CD4-positive, alpha-beta T cell treated with Interleukin-17A for 1 hour (primary cell): ENCODE measurements around the gene BMP8B.

ENCODE experiments used
- DNase-seq: peaks from one replicate; pipeline ENCODE4 v3.0.0-alpha.2; 2020

The BMP8B gene

GRCh38 chr1:39755965-39756659, 32.6 kb downstream of the BMP8B start:
- no peak for DNase-seq

- DNase-seq, result no peak
These were observed 33.7 kb downstream of the BMP8B start for GRCh38 chr1:39754906-39755504.

DNA sequence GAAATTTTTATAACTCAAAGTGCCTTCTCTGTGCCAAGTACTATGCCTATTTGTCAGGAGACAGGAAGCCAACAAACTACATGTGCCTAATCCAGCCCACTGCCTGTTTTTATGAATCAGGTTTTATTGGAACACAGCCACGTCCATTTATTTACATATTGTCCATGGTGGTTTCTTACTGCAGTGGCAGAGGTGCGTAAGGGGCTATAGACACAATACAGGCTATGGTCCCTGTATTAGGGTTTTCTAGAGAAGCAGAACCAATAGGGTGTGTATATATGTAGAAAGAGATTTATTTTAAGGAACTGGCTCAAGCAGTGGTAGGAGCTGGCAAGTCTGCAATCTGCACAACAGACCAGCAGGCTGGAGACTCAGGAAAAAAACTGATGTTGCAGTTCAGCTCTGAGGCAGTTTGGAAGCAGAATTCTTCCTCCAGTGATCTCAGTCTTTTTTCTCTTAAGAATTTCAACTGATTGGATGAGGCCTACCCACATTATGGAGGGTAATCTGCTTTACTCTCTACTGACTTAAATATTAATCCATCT, 34.6 kb downstream of the BMP8B start:
- DNase-seq, result no peak

GRCh38 chr1:39753132-39754025, 35.3 kb downstream of the BMP8B start:
- no peak for DNase-seq

- DNase-seq, result no peak
These were observed 36.0 kb downstream of the BMP8B start for GRCh38 chr1:39752703-39753102.

DNA sequence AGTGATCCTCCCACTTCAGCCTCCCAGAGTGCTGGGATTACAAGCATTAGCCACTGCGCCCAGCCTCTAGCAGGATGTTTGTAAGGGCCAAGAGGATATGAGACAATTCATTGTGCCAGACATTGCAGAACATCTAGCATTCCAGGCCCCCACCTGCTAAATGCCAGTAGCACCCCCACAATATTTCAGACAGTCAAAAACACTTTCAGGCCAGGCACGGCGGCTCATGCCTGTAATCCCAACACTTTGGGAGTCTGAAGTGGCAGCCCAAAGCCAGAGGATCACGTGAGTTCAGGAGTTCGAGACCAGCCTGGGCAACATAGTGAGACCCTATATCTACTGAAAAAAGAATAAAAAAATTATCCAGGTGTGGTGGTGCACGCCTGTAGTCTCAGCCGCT, 37.1 kb downstream of the BMP8B start:
- DNase-seq, result no peak

DNA sequence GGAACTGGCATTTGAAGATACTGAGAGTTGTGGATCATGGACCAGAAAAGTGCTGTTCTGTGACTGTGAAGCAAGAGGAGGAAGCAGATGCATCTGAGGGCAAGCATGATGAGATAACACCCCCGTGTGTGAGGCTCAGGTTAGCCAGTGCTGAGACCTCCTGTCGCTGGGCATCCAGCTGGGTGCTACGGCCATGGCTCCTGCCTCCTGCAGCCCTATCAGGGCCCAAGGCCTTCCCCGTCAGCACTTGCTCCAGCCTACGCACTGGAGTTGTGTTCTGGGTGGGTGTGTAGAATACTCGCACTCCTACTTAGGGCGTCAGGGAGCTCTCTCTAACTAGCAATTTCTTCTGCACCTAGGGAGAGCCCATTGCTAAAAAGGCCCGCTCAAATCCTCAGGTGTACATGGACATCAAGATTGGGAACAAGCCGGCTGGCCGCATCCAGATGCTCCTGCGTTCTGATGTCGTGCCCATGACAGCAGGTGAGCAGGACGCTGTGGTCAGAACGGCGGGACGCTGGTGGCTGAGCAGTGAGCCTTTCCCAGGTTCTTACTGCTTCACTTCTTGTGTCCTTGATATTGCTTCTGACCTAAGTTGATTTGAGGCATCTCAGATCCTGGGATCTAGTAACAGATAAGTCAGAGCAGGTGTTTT, 43.5 kb downstream of the BMP8B start:
- DNase-seq, result no peak

GRCh38 chr1:39738622-39739366, 49.9 kb downstream of the BMP8B start, which contains the start of gene PPIE:
Gene PPIE (plus strand): TSS chr1:39738882. CDS start chr1:39738901, 19 bp downstream.
- DNase-seq, result peak; percentile 95

GRCh38 chr1:39737546-39738169, 51.0 kb downstream of the BMP8B start:
- DNase-seq, result no peak

DNA sequence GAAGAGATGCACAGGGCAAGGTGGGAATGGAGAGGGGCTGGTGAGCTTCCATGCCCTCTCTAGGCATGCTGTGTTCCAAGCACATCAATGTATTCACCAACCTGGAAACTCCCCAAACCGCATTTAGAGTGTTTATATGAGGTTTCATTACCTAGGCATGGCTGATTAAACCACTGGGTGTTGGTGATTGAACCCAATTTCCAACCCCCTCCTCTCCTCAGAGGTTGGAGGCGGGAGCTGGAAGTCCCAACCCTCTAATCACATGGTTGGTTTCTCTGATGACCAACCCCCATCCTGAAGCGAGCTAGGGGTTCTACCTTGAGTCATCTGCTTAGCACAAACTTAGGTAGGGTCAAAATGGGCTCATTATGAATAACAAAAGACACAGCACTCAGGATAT, 52.9 kb downstream of the BMP8B start:
- no peak for DNase-seq

DNA sequence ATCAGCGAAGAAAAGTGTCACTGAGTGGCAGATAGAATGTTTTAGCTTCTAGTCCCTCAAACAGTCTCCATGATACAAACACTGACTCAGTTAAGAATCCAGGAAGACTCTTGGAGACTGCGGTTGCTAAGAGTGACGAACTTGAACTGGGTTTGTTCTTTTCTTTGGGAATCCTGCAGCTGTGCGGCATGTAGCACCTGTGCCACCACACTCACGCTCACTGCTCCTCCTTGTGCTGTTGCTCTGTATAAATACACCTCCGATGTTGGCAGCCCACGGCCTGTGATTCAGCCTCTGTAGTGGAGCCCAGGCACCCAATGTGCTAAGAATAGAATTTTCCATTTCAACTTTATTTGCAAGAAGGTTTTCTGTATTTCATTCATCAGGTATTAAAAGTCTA, 55.5 kb downstream of the BMP8B start:
- DNase-seq, result no peak

- no peak for DNase-seq
These were observed 55.9 kb downstream of the BMP8B start for GRCh38 chr1:39732730-39733129.

GRCh38 chr1:39729842-39730241, 58.8 kb downstream of the BMP8B start:
- DNase-seq, result no peak

DNA sequence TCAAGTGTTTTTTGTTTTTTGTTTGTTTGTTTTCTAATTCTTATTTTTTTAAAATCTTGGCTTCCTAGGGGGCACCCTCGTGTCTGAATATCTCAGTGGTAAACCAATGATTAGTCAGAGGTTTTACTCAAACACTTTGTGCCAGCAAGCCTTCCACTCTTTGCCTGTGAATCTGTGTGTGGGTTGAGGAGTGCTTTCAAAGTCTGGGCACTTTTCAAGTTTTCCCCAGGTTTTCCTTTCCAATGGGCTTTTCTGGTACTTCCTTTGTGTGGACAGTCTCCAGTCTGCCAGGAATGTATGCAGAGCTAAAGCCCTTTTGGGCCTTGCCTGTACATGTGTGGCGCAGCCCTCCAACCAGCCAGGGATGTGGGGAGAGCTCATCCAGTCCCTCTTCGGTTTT, 59.6 kb downstream of the BMP8B start:
- no peak for DNase-seq

- no peak for DNase-seq
These were observed 60.7 kb downstream of the BMP8B start for GRCh38 chr1:39727932-39728317.

GRCh38 chr1:39727221-39727931, 61.3 kb downstream of the BMP8B start:
- no peak for DNase-seq

DNA sequence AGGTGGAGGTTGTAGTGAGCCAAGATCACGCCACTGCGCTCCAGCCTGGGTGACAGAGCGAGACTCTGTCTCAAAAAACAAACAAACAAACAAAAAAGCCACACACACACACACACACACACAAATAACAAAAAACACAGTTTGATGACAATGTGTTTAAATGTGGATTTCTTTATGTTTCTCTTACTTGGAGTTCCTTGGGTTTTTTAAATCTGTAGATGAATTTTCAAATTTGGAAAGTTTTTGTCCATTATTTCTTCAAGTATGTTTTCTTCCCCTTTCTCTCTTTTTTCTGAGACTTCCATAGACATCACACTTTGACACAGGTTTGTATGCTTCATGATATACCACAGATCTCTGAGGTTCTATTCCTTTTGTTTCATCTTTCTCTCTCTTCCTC, 62.1 kb downstream of the BMP8B start:
- DNase-seq, result no peak

- DNase-seq, result no peak
These were observed 66.2 kb downstream of the BMP8B start for GRCh38 chr1:39722495-39722894.

DNA sequence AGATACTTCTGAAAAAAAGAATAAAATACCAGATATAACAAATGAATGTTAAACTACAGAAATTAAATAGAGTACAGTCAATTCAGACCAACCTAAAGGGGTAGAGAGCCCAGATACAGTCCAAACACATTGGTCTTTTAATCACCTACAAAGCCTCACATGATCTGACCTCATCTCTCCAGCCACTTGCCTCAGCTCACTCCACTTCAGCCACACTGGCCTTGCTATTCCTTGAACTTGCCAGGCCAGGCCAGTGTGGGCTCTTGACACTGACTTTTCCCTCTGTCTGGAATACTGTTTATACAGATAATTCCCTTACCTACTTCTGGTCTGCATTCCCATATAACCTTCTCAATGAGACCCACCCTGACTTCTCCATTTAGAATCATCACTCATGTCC, 67.0 kb downstream of the BMP8B start:
- DNase-seq, result no peak

DNA sequence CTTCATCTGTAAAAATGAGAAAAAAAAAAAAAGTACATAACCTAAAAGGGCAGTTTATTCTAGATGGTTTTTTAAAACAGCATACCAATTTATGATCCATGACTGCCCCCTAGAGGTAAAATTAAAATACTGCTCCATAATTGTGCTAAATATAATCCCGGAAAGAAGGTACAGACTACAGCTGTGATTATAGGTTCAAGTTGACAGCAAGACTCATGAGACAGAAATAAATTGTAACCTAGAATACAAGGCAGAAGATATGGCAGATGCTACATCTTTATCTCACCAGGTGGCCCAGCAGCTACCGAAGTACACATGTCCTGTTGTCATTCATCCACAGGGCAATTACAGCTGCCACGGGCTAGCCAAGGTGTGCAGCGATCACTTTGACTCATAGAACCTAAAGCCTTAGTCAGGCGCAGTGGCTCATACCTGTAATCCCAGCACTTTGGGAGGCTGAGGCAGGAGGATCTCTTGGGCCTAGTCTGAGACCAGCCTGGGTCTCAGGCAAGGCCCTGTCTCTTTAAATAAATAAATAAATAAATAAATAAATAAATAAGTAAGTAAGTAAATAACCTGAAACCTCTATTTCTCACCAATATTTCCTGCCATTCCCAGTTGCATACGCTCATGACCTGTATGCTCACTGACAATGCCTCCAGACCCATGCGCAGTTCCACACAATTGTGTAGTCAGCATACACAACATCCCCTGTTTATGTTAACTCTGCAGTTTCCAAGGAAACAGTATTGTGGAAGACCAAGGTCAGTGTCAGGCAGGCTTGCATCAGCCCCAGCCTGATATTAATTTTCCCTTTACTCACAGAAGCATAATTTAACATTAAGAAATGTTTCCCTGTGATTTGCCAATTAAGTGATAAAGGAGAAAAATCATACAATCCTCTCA, 68.3 kb downstream of the BMP8B start:
- peak; percentile 83 for DNase-seq
